NCI-H1417 treated with DMSO at 0.1 percent for 48 hours (cell line): Measurements from ENCODE around the gene ZNF385D.

Experiments
- DNase-seq: peaks from one replicate; lab custom pipeline; 2025; lab: John Stamatoyannopoulos, UW

The ZNF385D gene

GRCh38 chr3:21750831-21751391 lies at the start of gene ZNF385D:
Gene ZNF385D, minus strand, starts transcription at chr3:21751210. Its CDS starts 294 bp downstream, at chr3:21750916.
- DNase-seq: no peak

GRCh38 chr3:21798356-21799088 lies 47.5 kb upstream of the ZNF385D start:
- no peak for DNase-seq

- no peak for DNase-seq
Observed at GRCh38 chr3:21795921-21796320, 44.9 kb upstream of the ZNF385D start.

- DNase-seq: no peak
Observed at GRCh38 chr3:21795152-21795837, 44.3 kb upstream of the ZNF385D start.

- DNase-seq: no peak
Observed at GRCh38 chr3:21794291-21794690, 43.3 kb upstream of the ZNF385D start.

- no peak for DNase-seq
Observed at GRCh38 chr3:21792176-21792575, 41.2 kb upstream of the ZNF385D start.

GRCh38 chr3:21791356-21791755 lies 40.3 kb upstream of the ZNF385D start:
- no peak for DNase-seq

GRCh38 chr3:21790466-21790865 lies 39.5 kb upstream of the ZNF385D start:
- no peak for DNase-seq

- DNase-seq: no peak
Observed at GRCh38 chr3:21789730-21790129, 38.7 kb upstream of the ZNF385D start.

GRCh38 chr3:21786438-21786797 lies 35.4 kb upstream of the ZNF385D start:
- DNase-seq: no peak

GRCh38 chr3:21785765-21786437 lies 34.9 kb upstream of the ZNF385D start:
- no peak for DNase-seq

- no peak for DNase-seq
Observed at GRCh38 chr3:21783839-21784238, 32.8 kb upstream of the ZNF385D start.

GRCh38 chr3:21781355-21781754 lies 30.3 kb upstream of the ZNF385D start:
- DNase-seq: no peak

GRCh38 chr3:21779909-21780308 lies 28.9 kb upstream of the ZNF385D start:
- DNase-seq: no peak

- DNase-seq: no peak
Observed at GRCh38 chr3:21778715-21779114, 27.7 kb upstream of the ZNF385D start.

- DNase-seq: no peak
Observed at GRCh38 chr3:21777821-21778220, 26.8 kb upstream of the ZNF385D start.

- no peak for DNase-seq
Observed at GRCh38 chr3:21766002-21766401, 15.0 kb upstream of the ZNF385D start.

GRCh38 chr3:21755896-21756295 lies 4.9 kb upstream of the ZNF385D start:
- no peak for DNase-seq

- DNase-seq: no peak
Observed at GRCh38 chr3:21754839-21755238, 3.8 kb upstream of the ZNF385D start.

- DNase-seq: peak; percentile 13
Observed at GRCh38 chr3:21752749-21753347, 1.8 kb upstream of the ZNF385D start.

- no peak for DNase-seq
Observed at GRCh38 chr3:21751886-21752285, 876 bp upstream of the ZNF385D start.

GRCh38 chr3:21750080-21750696 lies 822 bp downstream of the ZNF385D start:
- no peak for DNase-seq
